Glutamatergic neuron (in vitro differentiated cells): Measurements from ENCODE around the gene MT1M. TPM values are rescaled to one million over a fixed set of nuclear protein-coding genes. Genes with fewer than 3 reads are reported as not detected.

Experiments used
- DNase-seq: peaks from one replicate; pipeline ENCODE4 v3.0.0; 2022
- H3K27ac Mint-ChIP-seq: one replicate; pipeline ENCODE4 v1.8.0; 2020; ENCODE audit warnings: mild to moderate bottlenecking, mixed read lengths, inconsistent platforms; ENCODE audit not compliant: unreplicated experiment
- H3K27me3 Mint-ChIP-seq: one replicate; pipeline ENCODE4 v1.8.0; 2020; ENCODE audit warnings: mild to moderate bottlenecking, moderate library complexity, mixed read lengths, inconsistent platforms; ENCODE audit not compliant: unreplicated experiment
- H3K36me3 Mint-ChIP-seq: one replicate; pipeline ENCODE4 v1.8.0; 2020; ENCODE audit warnings: mild to moderate bottlenecking, mixed read lengths, inconsistent platforms; ENCODE audit not compliant: unreplicated experiment
- H3K4me1 Mint-ChIP-seq: one replicate; pipeline ENCODE4 v1.8.0; 2020; ENCODE audit warnings: mild to moderate bottlenecking, low read depth, mixed read lengths, inconsistent platforms; ENCODE audit not compliant: unreplicated experiment
- H3K4me3 Mint-ChIP-seq: one replicate; pipeline ENCODE4 v1.8.0; 2020; ENCODE audit warnings: mild to moderate bottlenecking, mixed read lengths, inconsistent platforms; ENCODE audit not compliant: unreplicated experiment
- H3K9me3 Mint-ChIP-seq: one replicate; pipeline ENCODE4 v1.8.0; 2020; ENCODE audit warnings: mild to moderate bottlenecking, moderate library complexity, mixed read lengths, inconsistent platforms; ENCODE audit not compliant: unreplicated experiment
- total RNA-seq: library from RNA; stranded (reverse); fragmentation: NEBNext Ultra II Directional; extraction: Animal tissue kit (Norgen Biotek cat#: 25700); gene quantifications from one replicate; pipeline ENCODE4 v1.2.1, GENCODE V29; 2021; ENCODE audit not compliant: unreplicated experiment
- TF ChIP-seq, protein P1 (sequence below): fragments of 200-600 bp; sonication (generic); IDR thresholded peaks from one replicate; pipeline ENCODE4 v1.5.0; 2021; ENCODE audit not compliant: partially characterized antibody, unreplicated experiment

The MT1M gene
- total RNA-seq, 1 donor from 2014 or later, result not detected

DNA sequence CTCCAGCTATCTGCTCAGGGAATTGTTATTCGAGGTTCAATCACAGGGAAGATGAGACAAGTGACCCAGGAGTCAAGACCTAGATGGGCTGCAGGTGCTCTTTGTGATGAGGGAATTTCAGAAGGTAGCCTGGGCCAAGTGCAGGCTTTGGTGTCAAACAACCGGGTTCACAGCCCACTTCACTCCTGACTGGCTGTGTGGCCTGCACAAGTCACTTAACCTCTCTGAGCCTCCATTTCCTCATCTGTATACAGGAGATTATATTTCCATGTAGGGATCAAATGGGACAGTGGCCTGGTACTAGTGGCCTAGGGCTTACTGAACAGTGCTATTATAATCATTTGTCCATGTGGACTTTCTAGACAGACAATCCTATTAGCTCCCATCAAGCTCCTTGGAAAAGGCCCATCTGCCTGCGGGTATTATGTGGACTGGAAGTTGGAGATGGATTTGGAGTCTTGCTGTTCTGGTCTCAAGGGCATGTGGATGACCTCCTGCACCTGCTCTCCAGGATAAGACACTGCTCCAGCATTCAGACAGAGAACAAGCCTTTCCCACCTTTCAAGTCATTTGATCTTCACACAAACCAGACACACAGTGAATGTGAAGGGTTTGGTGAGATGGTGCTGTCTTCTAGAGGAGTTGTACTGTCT, 46.7 kb downstream of the MT1M start:
- H3K36me3 Mint-ChIP-seq, result no peaks in the 10 kb centered on the region
- peaks cover 11% of the 10 kb centered on the region for H3K4me1 Mint-ChIP-seq
- H3K27me3 Mint-ChIP-seq, result peaks cover 18% of the 10 kb centered on the region
- no peak overlapping the region for H3K27ac Mint-ChIP-seq
- H3K9me3 Mint-ChIP-seq, result peaks cover 1% of the 10 kb centered on the region
- DNase-seq, result no peak
- no peak overlapping the region for H3K4me3 Mint-ChIP-seq
- TF ChIP-seq, protein P1, sequence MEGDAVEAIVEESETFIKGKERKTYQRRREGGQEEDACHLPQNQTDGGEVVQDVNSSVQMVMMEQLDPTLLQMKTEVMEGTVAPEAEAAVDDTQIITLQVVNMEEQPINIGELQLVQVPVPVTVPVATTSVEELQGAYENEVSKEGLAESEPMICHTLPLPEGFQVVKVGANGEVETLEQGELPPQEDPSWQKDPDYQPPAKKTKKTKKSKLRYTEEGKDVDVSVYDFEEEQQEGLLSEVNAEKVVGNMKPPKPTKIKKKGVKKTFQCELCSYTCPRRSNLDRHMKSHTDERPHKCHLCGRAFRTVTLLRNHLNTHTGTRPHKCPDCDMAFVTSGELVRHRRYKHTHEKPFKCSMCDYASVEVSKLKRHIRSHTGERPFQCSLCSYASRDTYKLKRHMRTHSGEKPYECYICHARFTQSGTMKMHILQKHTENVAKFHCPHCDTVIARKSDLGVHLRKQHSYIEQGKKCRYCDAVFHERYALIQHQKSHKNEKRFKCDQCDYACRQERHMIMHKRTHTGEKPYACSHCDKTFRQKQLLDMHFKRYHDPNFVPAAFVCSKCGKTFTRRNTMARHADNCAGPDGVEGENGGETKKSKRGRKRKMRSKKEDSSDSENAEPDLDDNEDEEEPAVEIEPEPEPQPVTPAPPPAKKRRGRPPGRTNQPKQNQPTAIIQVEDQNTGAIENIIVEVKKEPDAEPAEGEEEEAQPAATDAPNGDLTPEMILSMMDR, result no peak

GRCh38 chr16:56679818-56680217, 47.4 kb downstream of the MT1M start:
- Mint-ChIP-seq H3K27me3 (peaks cover 13% of the 10 kb centered on the region), H3K4me1 (peaks cover 10% of the 10 kb centered on the region), H3K9me3 (peaks cover 1% of the 10 kb centered on the region), H3K27ac (no peak overlapping the region), H3K36me3 (no peaks in the 10 kb centered on the region), H3K4me3 (no peak overlapping the region)
- no peak for DNase-seq
- TF ChIP-seq, protein P1, result no peak

- peaks cover 1% of the 10 kb centered on the region for H3K27me3 Mint-ChIP-seq
- peak within 1 kb of the TSS; percentile 81 for H3K27ac Mint-ChIP-seq
- DNase-seq, result peak; percentile 83
- H3K4me1 Mint-ChIP-seq, result peaks cover 7% of the 10 kb centered on the region
- peak within 1 kb of the TSS; percentile 92 for H3K4me3 Mint-ChIP-seq
- H3K9me3 Mint-ChIP-seq, result peaks cover 1% of the 10 kb centered on the region
- H3K36me3 Mint-ChIP-seq, result peaks cover 5% of the 10 kb centered on the region
- TF ChIP-seq, protein P1, result no peak
Observed at GRCh38 chr16:56681939-56682702, 49.7 kb downstream of the MT1M start, which contains the start of gene MT1X. Gene MT1X (plus strand): TSS chr16:56682470. CDS start chr16:56682541, 71 bp downstream.

DNA sequence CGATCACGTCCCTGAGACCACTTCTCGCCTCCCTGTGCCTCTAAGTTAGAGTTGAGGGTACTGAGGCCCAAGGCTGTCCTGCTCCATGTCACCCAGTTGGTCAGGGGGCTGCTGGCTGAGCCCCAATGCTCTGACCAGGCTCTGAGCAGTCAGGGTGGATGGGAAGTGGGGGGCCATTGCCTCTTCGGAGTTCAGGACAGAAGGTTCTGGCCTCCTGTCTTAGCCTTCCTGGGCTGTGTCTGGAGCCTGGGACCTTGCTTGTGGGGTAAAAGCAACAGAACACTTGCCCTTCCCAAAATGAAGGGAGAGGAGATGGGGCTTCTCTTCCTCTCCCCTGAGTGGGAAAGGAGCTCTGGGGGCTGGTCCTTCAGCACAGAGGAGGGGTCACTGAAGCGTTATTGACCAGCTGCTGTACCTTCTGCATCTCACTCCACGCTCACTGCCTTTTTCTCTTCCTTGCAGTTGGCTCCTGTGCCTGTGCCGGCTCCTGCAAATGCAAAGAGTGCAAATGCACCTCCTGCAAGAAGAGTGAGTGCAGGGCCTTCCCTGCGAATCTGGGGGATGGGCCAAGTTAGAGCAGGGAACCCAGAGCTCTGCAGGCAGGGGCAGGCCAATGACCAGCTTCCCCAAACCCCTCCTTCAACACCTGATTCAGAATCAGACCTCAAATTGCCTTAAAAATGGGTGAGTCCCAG, 50.4 kb downstream of the MT1M start:
- peaks cover 7% of the 10 kb centered on the region for H3K4me1 Mint-ChIP-seq
- TF ChIP-seq, protein P1, result no peak
- no peaks in the 10 kb centered on the region for H3K27me3 Mint-ChIP-seq
- no peak overlapping the region for H3K27ac Mint-ChIP-seq
- DNase-seq, result no peak
- H3K36me3 Mint-ChIP-seq, result peaks cover 10% of the 10 kb centered on the region
- peak overlapping the region; percentile 90 for H3K4me3 Mint-ChIP-seq
- H3K9me3 Mint-ChIP-seq, result peaks cover 1% of the 10 kb centered on the region

Other genes with a start within 250 kb of the MT1M start
- 69.9 TPM for gene AMFR, start 207.1 kb upstream of the MT1M start, total RNA-seq
- 135 TPM for gene NUDT21, start 181.3 kb upstream of the MT1M start, total RNA-seq
- gene OGFOD1, start 181.1 kb upstream of the MT1M start, total RNA-seq, result 45.6 TPM
- gene BBS2, start 112.6 kb upstream of the MT1M start, total RNA-seq, result 40.7 TPM
- not detected for gene MT4, start 67.6 kb upstream of the MT1M start, total RNA-seq
- not detected for gene MT3, start 43.1 kb upstream of the MT1M start, total RNA-seq
- not detected for gene MT2A, start 24.1 kb upstream of the MT1M start, total RNA-seq
- not detected for gene MT1E, start 6.9 kb upstream of the MT1M start, total RNA-seq
- not detected for gene MT1A, start 6.0 kb downstream of the MT1M start, total RNA-seq
- gene MT1B, start 19.2 kb downstream of the MT1M start, total RNA-seq, result not detected
- 3.4 TPM for gene MT1F, start 25.3 kb downstream of the MT1M start, total RNA-seq
- not detected for gene MT1G, start 35.4 kb downstream of the MT1M start, total RNA-seq
- gene MT1H, start 37.2 kb downstream of the MT1M start, total RNA-seq, result not detected
- gene MT1X, start 49.8 kb downstream of the MT1M start, total RNA-seq, result 9.5 TPM
- gene NUP93, start 97.5 kb downstream of the MT1M start, total RNA-seq, result 84.1 TPM
- gene SLC12A3, start 232.5 kb downstream of the MT1M start, total RNA-seq, result not detected